Keratinocyte (primary cell): ENCODE data around the gene TNIK. TPM values are rescaled to one million over a fixed set of nuclear protein-coding genes. Genes with fewer than 3 reads are reported as not detected.

ENCODE experiments used
- DNase-seq: peaks from one replicate; pipeline ENCODE4 v3.0.0-alpha.2; 2011; ENCODE audit warnings: low read depth, missing footprints, low spot score
- FAIRE-seq: peaks from 2 replicates; lab custom pipeline; 2011; peaks lifted over from hg19 to GRCh38; lab: Jason Lieb, UNC
- H2AFZ ChIP-seq: 2 replicates; pipeline ENCODE4 v1.6.0; 2012; ENCODE audit warnings: low read length, control low read depth, inconsistent platforms; ENCODE audit not compliant: control insufficient read depth
- H3K27ac ChIP-seq: 2 replicates; pipeline ENCODE4 v1.5.1; 2011; ENCODE audit warnings: low read length; ENCODE audit not compliant: control insufficient read depth, insufficient read depth
- H3K27me3 ChIP-seq: 3 replicates; pipeline ENCODE4 v1.6.0; 2011; ENCODE audit warnings: low read length; ENCODE audit not compliant: control insufficient read depth, insufficient read depth; ENCODE audit errors: extremely low read depth
- H3K36me3 ChIP-seq, 2 experiments: 2 replicates in 1 of 2; 3 replicates in 1 of 2; pipeline ENCODE4 v1.5.1; 2011; ENCODE audit warnings: low read length in 2 of 2, mild to moderate bottlenecking in 1 of 2; ENCODE audit not compliant: control insufficient read depth in 2 of 2, insufficient read depth in 2 of 2; ENCODE audit errors: extremely low read depth in 1 of 2
- H3K4me1 ChIP-seq: 3 replicates; pipeline ENCODE4 v1.5.1; 2011; ENCODE audit warnings: low read length; ENCODE audit not compliant: control insufficient read depth, insufficient read depth; ENCODE audit errors: extremely low read depth
- H3K4me2 ChIP-seq: 3 replicates; pipeline ENCODE4 v1.6.0; 2011; ENCODE audit warnings: low read depth, low read length; ENCODE audit not compliant: control insufficient read depth, insufficient read depth; ENCODE audit errors: extremely low read depth
- H3K4me3 ChIP-seq, 3 experiments: fragments of 200-600 bp in 1 of 3; sonication (generic) in 1 of 3; 2 replicates in 2 of 3; 3 replicates in 1 of 3; pipeline ENCODE4 v1.5.1; 2011 to 2016; ENCODE audit warnings: low read length in 3 of 3, mild to moderate bottlenecking in 3 of 3, control low read depth in 2 of 3, inconsistent platforms in 1 of 3, low read depth in 1 of 3, mixed read lengths in 1 of 3, mixed run types in 1 of 3, moderate library complexity in 1 of 3; ENCODE audit not compliant: control insufficient read depth in 2 of 3, insufficient read depth in 2 of 3; ENCODE audit errors: extremely low read depth in 1 of 3
- H3K79me2 ChIP-seq: 2 replicates; pipeline ENCODE4 v1.6.0; 2012; ENCODE audit warnings: low read length; ENCODE audit not compliant: control insufficient read depth, insufficient read depth
- H3K9ac ChIP-seq: 3 replicates; pipeline ENCODE4 v1.6.0; 2011; ENCODE audit warnings: low read length; ENCODE audit not compliant: control insufficient read depth, insufficient read depth; ENCODE audit errors: extremely low read depth
- H3K9me1 ChIP-seq: 3 replicates; pipeline ENCODE4 v1.6.0; 2011; ENCODE audit warnings: low read length; ENCODE audit not compliant: control insufficient read depth, insufficient read depth; ENCODE audit errors: extremely low read depth
- H3K9me3 ChIP-seq: 2 replicates; pipeline ENCODE4 v1.5.1; 2012; ENCODE audit warnings: low read depth, low read length; ENCODE audit not compliant: control insufficient read depth
- H4K20me1 ChIP-seq: 3 replicates; pipeline ENCODE4 v1.6.0; 2011; ENCODE audit warnings: low read length; ENCODE audit not compliant: control insufficient read depth, insufficient read depth; ENCODE audit errors: extremely low read depth
- EZH2 ChIP-seq: IDR thresholded peaks from one replicate; pipeline ENCODE4 v1.6.1; 2012; ENCODE audit warnings: inconsistent platforms, mild to moderate bottlenecking, low read length, moderate library complexity
- dilution Hi-C: fragments of 300-500 bp; cut with MboI; formaldehyde crosslinking; loops from one replicate; pipeline ENCODE4 v1.7.0; 2020; ENCODE audit warnings: low sequenced_read_pairs; ENCODE audit not compliant: extremely low pct_ligation_motif_present
- polyA plus RNA-seq, 5 experiments: library from polyadenylated mRNA; depleted of rRNA in 3 of 5; stranded (reverse) in 3 of 5; stranded (forward) in 1 of 5; unstranded in 1 of 5; fragments of >200 nt; gene quantifications; 1 replicate in 1 of 5; 2 replicates in 3 of 5; 3 replicates in 1 of 5; pipeline versions ENCODE4 v1.2.1 to v1.2.3, GENCODE V29; 2011 to 2012; ENCODE audit warnings: missing spikeins in 2 of 5, low read depth in 1 of 5, low replicate concordance in 1 of 5
- TF ChIP-seq, protein P1 (sequence below), 3 experiments: IDR thresholded peaks in 1 of 3; conservative IDR thresholded peaks in 1 of 3; optimal IDR thresholded peaks in 1 of 3; 2 replicates in 2 of 3; 3 replicates in 1 of 3; pipeline versions ENCODE3 to v1.5.1; 2011; ENCODE audit warnings: low read length in 3 of 3, mild to moderate bottlenecking in 3 of 3, moderate library complexity in 2 of 3, control low read depth in 1 of 3, inconsistent platforms in 1 of 3; ENCODE audit not compliant: insufficient read depth in 2 of 3; ENCODE audit errors: extremely low read depth in 1 of 3

Gene TNIK
- polyA plus RNA-seq, 1 donor (not counting 4 experiments of a cell fraction or from before 2014, with no cell fraction given) = 4.4 TPM

DNA sequence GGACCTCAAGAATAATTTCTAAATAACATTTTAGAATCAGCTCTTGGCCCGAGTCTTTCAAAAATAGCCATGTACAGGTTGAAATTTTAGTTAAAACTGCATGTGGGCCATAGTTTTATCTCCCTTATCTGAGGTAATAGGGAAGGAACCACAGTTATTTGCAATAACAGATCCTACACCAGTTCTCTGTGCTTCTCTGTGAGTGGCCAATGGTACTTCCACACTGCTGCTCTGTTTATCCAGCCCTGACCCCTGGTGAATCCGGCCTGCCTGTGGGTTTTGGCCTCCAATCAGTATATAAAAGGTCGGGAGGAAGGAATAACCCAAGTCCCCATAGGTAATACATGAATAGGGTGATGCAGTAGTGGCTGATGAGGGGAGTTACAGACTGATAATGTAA lies 48.0 kb upstream of the TNIK start:
- H3K4me3 ChIP-seq = no peak overlapping the region
- H3K9me3 ChIP-seq = no peaks in the 10 kb centered on the region
- no peak overlapping the region for H2AFZ ChIP-seq
- H3K4me1 ChIP-seq = peaks cover 5% of the 10 kb centered on the region
- no peak for FAIRE-seq
- no peak overlapping the region for H3K4me2 ChIP-seq
- H3K27ac ChIP-seq = no peak overlapping the region
- H3K79me2 ChIP-seq = no peaks in the 10 kb centered on the region
- no peaks in the 10 kb centered on the region for H3K9me1 ChIP-seq
- dilution Hi-C loops = no loop called here
- no peaks in the 10 kb centered on the region for H3K36me3 ChIP-seq
- no peaks in the 10 kb centered on the region for H3K27me3 ChIP-seq
- H3K9ac ChIP-seq = no peak overlapping the region
- DNase-seq = no peak
- no peak for TF ChIP-seq EZH2
- TF ChIP-seq, protein P1, sequence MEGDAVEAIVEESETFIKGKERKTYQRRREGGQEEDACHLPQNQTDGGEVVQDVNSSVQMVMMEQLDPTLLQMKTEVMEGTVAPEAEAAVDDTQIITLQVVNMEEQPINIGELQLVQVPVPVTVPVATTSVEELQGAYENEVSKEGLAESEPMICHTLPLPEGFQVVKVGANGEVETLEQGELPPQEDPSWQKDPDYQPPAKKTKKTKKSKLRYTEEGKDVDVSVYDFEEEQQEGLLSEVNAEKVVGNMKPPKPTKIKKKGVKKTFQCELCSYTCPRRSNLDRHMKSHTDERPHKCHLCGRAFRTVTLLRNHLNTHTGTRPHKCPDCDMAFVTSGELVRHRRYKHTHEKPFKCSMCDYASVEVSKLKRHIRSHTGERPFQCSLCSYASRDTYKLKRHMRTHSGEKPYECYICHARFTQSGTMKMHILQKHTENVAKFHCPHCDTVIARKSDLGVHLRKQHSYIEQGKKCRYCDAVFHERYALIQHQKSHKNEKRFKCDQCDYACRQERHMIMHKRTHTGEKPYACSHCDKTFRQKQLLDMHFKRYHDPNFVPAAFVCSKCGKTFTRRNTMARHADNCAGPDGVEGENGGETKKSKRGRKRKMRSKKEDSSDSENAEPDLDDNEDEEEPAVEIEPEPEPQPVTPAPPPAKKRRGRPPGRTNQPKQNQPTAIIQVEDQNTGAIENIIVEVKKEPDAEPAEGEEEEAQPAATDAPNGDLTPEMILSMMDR (optimal IDR thresholded peaks at IDR 0.05 in 1 of 3, IDR thresholded peaks at IDR 0.05 in 1 of 3, conservative IDR thresholded peaks at IDR 0.05 in 1 of 3; ENCODE audit: extremely low read depth in 1 of 3, insufficient read depth in 2 of 3, low read length in 3 of 3) = no peak
- H4K20me1 ChIP-seq = no peaks in the 10 kb centered on the region

DNA sequence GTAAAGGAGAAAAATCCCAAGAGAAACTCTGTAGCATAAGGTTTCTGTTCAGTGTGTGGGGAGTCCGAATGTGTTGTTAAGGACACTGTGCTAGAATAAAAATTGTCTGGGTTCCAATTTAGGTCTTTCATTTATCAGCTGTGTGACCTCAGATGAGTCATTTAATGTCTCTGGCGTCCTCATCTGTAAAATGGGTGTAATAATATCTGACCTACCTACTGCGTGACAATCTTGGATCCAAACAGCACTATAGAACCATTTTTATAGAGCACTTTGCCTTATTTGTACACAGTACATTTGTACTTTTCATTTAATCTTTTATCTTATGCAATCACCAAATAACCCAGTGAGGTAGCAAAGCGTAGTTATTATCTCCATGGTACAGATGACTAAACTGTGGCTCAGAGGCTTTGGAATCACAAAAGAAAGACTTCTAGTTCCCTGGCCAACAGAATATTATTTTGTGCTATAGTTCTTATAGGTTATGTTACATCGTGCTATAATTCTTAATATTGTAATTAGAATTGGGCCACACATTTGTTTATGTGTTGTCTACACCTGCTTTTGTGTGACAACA lies 46.6 kb upstream of the TNIK start:
- H3K9ac ChIP-seq = no peak overlapping the region
- no peaks in the 10 kb centered on the region for H3K36me3 ChIP-seq
- H3K79me2 ChIP-seq = no peaks in the 10 kb centered on the region
- no peak for FAIRE-seq
- H3K4me2 ChIP-seq = no peak overlapping the region
- no peaks in the 10 kb centered on the region for H3K27me3 ChIP-seq
- no peak for TF ChIP-seq EZH2
- TF ChIP-seq, protein P1 (optimal IDR thresholded peaks at IDR 0.05 in 1 of 3, IDR thresholded peaks at IDR 0.05 in 1 of 3, conservative IDR thresholded peaks at IDR 0.05 in 1 of 3; ENCODE audit: extremely low read depth in 1 of 3, insufficient read depth in 2 of 3, low read length in 3 of 3) = no peak
- H4K20me1 ChIP-seq = no peaks in the 10 kb centered on the region
- no peaks in the 10 kb centered on the region for H3K9me3 ChIP-seq
- peaks cover 5% of the 10 kb centered on the region for H3K4me1 ChIP-seq
- no peaks in the 10 kb centered on the region for H3K9me1 ChIP-seq
- H2AFZ ChIP-seq = no peak overlapping the region
- H3K4me3 ChIP-seq = no peak overlapping the region
- no peak overlapping the region for H3K27ac ChIP-seq
- no peak for DNase-seq
- dilution Hi-C loops = no loop called here
